GM23338 (cell line): ENCODE results near the gene GALNT1. TPM values are rescaled to one million over a fixed set of nuclear protein-coding genes. Genes with fewer than 3 reads are reported as not detected.

Experiments
- ATAC-seq: fragments of 200-7000 bp; cut with Tn5 transposase; 3 replicates; pipeline ENCODE4 v1.9.1; 2020
- DNase-seq: peaks from one replicate; pipeline ENCODE4 v3.0.0-alpha.2; 2015; ENCODE audit warnings: low spot score
- H2AFZ ChIP-seq: fragments of 200-600 bp; sonication (generic); 2 replicates; pipeline ENCODE4 v1.8.0; 2016; ENCODE audit warnings: antibody characterized with exemption, mild to moderate bottlenecking, moderate library complexity
- H3F3A ChIP-seq: fragments of 200-600 bp; sonication (generic); replicated peaks from 2 replicates; pipeline ENCODE4 v1.8.0; 2017; ENCODE audit warnings: antibody characterized with exemption, mixed run types, low read depth
- H3K27ac ChIP-seq: fragments of 200-600 bp; sonication (generic); 2 replicates; pipeline ENCODE4 v1.6.1; 2016; ENCODE audit warnings: low read depth
- H3K27me3 ChIP-seq: fragments of 200-600 bp; sonication (generic); 2 replicates; pipeline ENCODE4 v1.8.0; 2016; ENCODE audit warnings: mild to moderate bottlenecking, mixed run types, moderate library complexity; ENCODE audit not compliant: insufficient read depth
- H3K36me3 ChIP-seq: fragments of 200-600 bp; sonication (generic); 2 replicates; pipeline ENCODE4 v1.8.0; 2016; ENCODE audit warnings: mild to moderate bottlenecking; ENCODE audit not compliant: insufficient read depth
- H3K4me1 ChIP-seq: fragments of 200-600 bp; sonication (generic); 2 replicates; pipeline ENCODE4 v1.8.0; 2016; ENCODE audit warnings: mild to moderate bottlenecking, moderate library complexity; ENCODE audit not compliant: insufficient read depth
- H3K4me2 ChIP-seq: fragments of 200-600 bp; sonication (generic); 2 replicates; pipeline ENCODE4 v1.7.1; 2017; ENCODE audit warnings: mixed run types
- H3K4me3 ChIP-seq: fragments of 200-600 bp; sonication (generic); 2 replicates; pipeline ENCODE4 v1.6.1; 2016; ENCODE audit warnings: mixed run types
- H3K79me2 ChIP-seq: fragments of 200-600 bp; sonication (generic); replicated peaks from 2 replicates; pipeline ENCODE4 v1.8.0; 2017; ENCODE audit warnings: mild to moderate bottlenecking; ENCODE audit not compliant: insufficient read depth
- H3K9me2 ChIP-seq: fragments of 200-600 bp; sonication (generic); 2 replicates; pipeline ENCODE4 v1.8.0; 2017; ENCODE audit not compliant: insufficient read depth
- H4K20me1 ChIP-seq: fragments of 200-600 bp; sonication (generic); replicated peaks from 2 replicates; pipeline ENCODE4 v1.8.0; 2017; ENCODE audit warnings: mild to moderate bottlenecking; ENCODE audit not compliant: insufficient read depth
- H3K27ac Mint-ChIP-seq: 2 replicates; pipeline ENCODE4 v1.8.0; 2020; ENCODE audit warnings: inconsistent platforms, mild to moderate bottlenecking, moderate library complexity, mixed read lengths
- H3K27me3 Mint-ChIP-seq: 3 replicates; pipeline ENCODE4 v1.8.0; 2022; ENCODE audit warnings: low read depth, mild to moderate bottlenecking, moderate library complexity, mixed read lengths, inconsistent platforms; ENCODE audit not compliant: insufficient read depth, poor library complexity
- H3K36me3 Mint-ChIP-seq: 3 replicates; pipeline ENCODE4 v1.8.0; 2021; ENCODE audit warnings: low read depth, mild to moderate bottlenecking, inconsistent platforms, moderate library complexity, mixed read lengths
- H3K4me1 Mint-ChIP-seq: 3 replicates; pipeline ENCODE4 v1.8.0; 2020; ENCODE audit warnings: mild to moderate bottlenecking, inconsistent platforms, mixed read lengths
- H3K4me3 Mint-ChIP-seq: 3 replicates; pipeline ENCODE4 v1.8.0; 2021; ENCODE audit warnings: moderate library complexity, mild to moderate bottlenecking, inconsistent platforms, mixed read lengths
- H3K9me3 Mint-ChIP-seq: 3 replicates; pipeline ENCODE4 v1.8.0; 2020; ENCODE audit warnings: moderate library complexity, mild to moderate bottlenecking, inconsistent platforms, mixed read lengths
- CREB1 ChIP-seq: fragments of 250-450 bp; sonication (Bioruptor Pico); IDR thresholded peaks from 2 replicates; pipeline ENCODE4 v1.5.0; 2020; ENCODE audit warnings: low read depth, mild to moderate bottlenecking, moderate library complexity
- CTCF ChIP-seq, 2 experiments: fragments of 200-600 bp in 1 of 2; sonication (generic) in 1 of 2; conservative IDR thresholded peaks; 2 replicates each; pipeline versions ENCODE4 v1.5.1 to v1.6.1; 2016 to 2017; ENCODE audit warnings: antibody characterized with exemption in 2 of 2, low read depth in 2 of 2, mild to moderate bottlenecking in 2 of 2, moderate library complexity in 1 of 2
- ETS1 ChIP-seq: IDR thresholded peaks from 2 replicates; pipeline ENCODE4 v1.6.1; 2016; ENCODE audit warnings: antibody characterized with exemption
- EZH2phosphoT487 ChIP-seq: fragments of 200-600 bp; sonication (generic); IDR thresholded peaks from one replicate; pipeline ENCODE4 v1.8.1; 2018; ENCODE audit warnings: antibody characterized with exemption; ENCODE audit not compliant: unreplicated experiment
- JUNB ChIP-seq: IDR thresholded peaks from one replicate; pipeline ENCODE4 v1.6.1; 2016; ENCODE audit warnings: antibody characterized with exemption; ENCODE audit not compliant: unreplicated experiment
- NANOG ChIP-seq: IDR thresholded peaks from 2 replicates; pipeline ENCODE4 v1.6.1; 2016; ENCODE audit warnings: antibody characterized with exemption, borderline replicate concordance
- POLR2AphosphoS5 ChIP-seq: IDR thresholded peaks from 2 replicates; pipeline ENCODE4 v1.6.1; 2016; ENCODE audit warnings: antibody characterized with exemption, low read depth
- STAT1 ChIP-seq: IDR thresholded peaks from one replicate; pipeline ENCODE4 v1.6.1; 2016; ENCODE audit warnings: antibody characterized with exemption; ENCODE audit not compliant: unreplicated experiment
- ZNF114 ChIP-seq: fragments of 250-450 bp; sonication (Bioruptor Pico); IDR thresholded peaks from 2 replicates; pipeline ENCODE4 v1.5.0; 2020; ENCODE audit warnings: mild to moderate bottlenecking, moderate library complexity
- ZNF331 ChIP-seq: fragments of 250-450 bp; sonication (Bioruptor Pico); IDR thresholded peaks from 2 replicates; pipeline ENCODE4 v1.5.0; 2020; ENCODE audit warnings: low read depth, mild to moderate bottlenecking, moderate library complexity
- polyA plus RNA-seq: library from polyadenylated mRNA; unstranded; fragments of >200 nt; fragmentation: Nextera tagmentation; extraction: Ambion mirVana; gene quantifications from 2 replicates; pipeline ENCODE4 v1.2.1, GENCODE V29; 2016
- total RNA-seq: library from RNA; depleted of rRNA; stranded (reverse); fragments of >200 nt; shearing (Covaris generic); gene quantifications from 2 replicates; pipeline ENCODE4 v1.2.3, GENCODE V29; 2014

Gene GALNT1
- total and polyA plus RNA-seq, 2 experiments from 2014 or later = 37.4 to 60.8 TPM

GRCh38 chr18:35610724-35611123, 29.2 kb downstream of the GALNT1 start:
- Mint-ChIP-seq H3K4me1 (peaks cover 39% of the 10 kb centered on the region), H3K27me3 (peaks cover 1% of the 10 kb centered on the region), H3K27ac (no peak overlapping the region), H3K9me3 (no peaks in the 10 kb centered on the region), H3K36me3 (no peaks in the 10 kb centered on the region), H3K4me3 (no peak overlapping the region)
- no peaks in the 10 kb centered on the region; the same call in 1 of the 2 replicates for H3K9me2 ChIP-seq
- H3K27ac ChIP-seq = no peak overlapping the region
- H2AFZ ChIP-seq = no peak overlapping the region
- peaks cover 16% of the 10 kb centered on the region for H3K4me1 ChIP-seq
- H3F3A ChIP-seq = no peaks in the 10 kb centered on the region
- DNase-seq (no peak), ATAC-seq (no peak)
- peaks cover 8% of the 10 kb centered on the region; the same call in 1 of the 2 replicates for H4K20me1 ChIP-seq
- TF ChIP-seq ZNF114 (no peak), POLR2AphosphoS5 (no peak), CREB1 (CRISPR knock-in tag) (no peak)
- no peaks in the 10 kb centered on the region for H3K36me3 ChIP-seq
- peaks cover 96% of the 10 kb centered on the region for H3K79me2 ChIP-seq
- H3K4me3 ChIP-seq = no peak overlapping the region
- no peak overlapping the region for H3K4me2 ChIP-seq
- H3K27me3 ChIP-seq = no peaks in the 10 kb centered on the region

- no peak for TF ChIP-seq CTCF (conservative IDR thresholded peaks at IDR 0.05; ENCODE audit: low read depth in 2 of 2)
- TF ChIP-seq CREB1 (CRISPR knock-in tag) = no peak
- TF ChIP-seq POLR2AphosphoS5 = no peak
- TF ChIP-seq NANOG = no peak
- TF ChIP-seq EZH2phosphoT487 = no peak
- TF ChIP-seq ETS1 = no peak
- no peak for TF ChIP-seq STAT1
- TF ChIP-seq ZNF114 = no peak
- no peak for TF ChIP-seq JUNB
- no peak for TF ChIP-seq ZNF331
- H4K20me1 ChIP-seq = peaks cover 8% of the 10 kb centered on the region; the same call in 1 of the 2 replicates
- H3K36me3 ChIP-seq = no peaks in the 10 kb centered on the region
- no peak overlapping the region for H3K4me3 Mint-ChIP-seq
- H3K27ac ChIP-seq = no peak overlapping the region
- H3K27me3 Mint-ChIP-seq = peaks cover under 1% of the 10 kb centered on the region
- no peaks in the 10 kb centered on the region; the same call in 1 of the 2 replicates for H3K9me2 ChIP-seq
- no peaks in the 10 kb centered on the region for H3K9me3 Mint-ChIP-seq
- H3K4me1 Mint-ChIP-seq = peaks cover 34% of the 10 kb centered on the region
- no peaks in the 10 kb centered on the region for H3K27me3 ChIP-seq
- no peak for DNase-seq
- peak; percentile 55 for ATAC-seq
- no peak overlapping the region for H3K4me2 ChIP-seq
- no peak overlapping the region for H2AFZ ChIP-seq
- H3K79me2 ChIP-seq = peaks cover 92% of the 10 kb centered on the region
- H3K4me3 ChIP-seq = no peak overlapping the region
- no peak overlapping the region for H3K27ac Mint-ChIP-seq
- no peaks in the 10 kb centered on the region for H3K36me3 Mint-ChIP-seq
- peaks cover 22% of the 10 kb centered on the region for H3K4me1 ChIP-seq
- H3F3A ChIP-seq = no peaks in the 10 kb centered on the region
Measured at GRCh38 chr18:35611518-35611917, 30.0 kb downstream of the GALNT1 start.
